Neutrophil (primary cell): ENCODE data around the gene FOXC1.

Experiments used
- H3K27ac ChIP-seq: fragments of 200-600 bp; sonication (generic); 2 replicates; pipeline ENCODE4 v1.5.1; 2016; ENCODE audit warnings: mild to moderate bottlenecking, moderate library complexity
- H3K27me3 ChIP-seq: fragments of 200-600 bp; sonication (generic); 2 replicates; pipeline ENCODE4 v1.6.0; 2016; ENCODE audit warnings: mild to moderate bottlenecking
- H3K36me3 ChIP-seq: fragments of 200-600 bp; sonication (generic); 2 replicates; pipeline ENCODE4 v1.5.1; 2017
- H3K4me1 ChIP-seq, 2 experiments: fragments of 200-600 bp in 1 of 2; sonication (generic) in 1 of 2; 1 replicate in 1 of 2; 2 replicates in 1 of 2; pipeline versions ENCODE4 v1.5.1 to v1.6.1; 2013 to 2016; ENCODE audit warnings: low read depth in 1 of 2, low read length in 1 of 2, mild to moderate bottlenecking in 1 of 2, moderate library complexity in 1 of 2; ENCODE audit not compliant: control insufficient read depth in 1 of 2, insufficient read depth in 1 of 2
- H3K4me3 ChIP-seq, 2 experiments: fragments of 200-600 bp in 1 of 2; sonication (generic) in 1 of 2; 1 replicate in 1 of 2; 2 replicates in 1 of 2; pipeline ENCODE4 v1.5.1; 2013 to 2016; ENCODE audit warnings: low read depth in 1 of 2, low read length in 1 of 2, mild to moderate bottlenecking in 1 of 2, moderate library complexity in 1 of 2
- H3K9me3 ChIP-seq: fragments of 200-600 bp; sonication (generic); 2 replicates; pipeline ENCODE4 v1.5.1; 2016
- TF ChIP-seq, protein P1 (sequence below): fragments of 200-600 bp; sonication (generic); IDR thresholded peaks from 2 replicates; pipeline ENCODE4 v1.5.1; 2016; ENCODE audit warnings: antibody characterized with exemption

The FOXC1 gene

DNA sequence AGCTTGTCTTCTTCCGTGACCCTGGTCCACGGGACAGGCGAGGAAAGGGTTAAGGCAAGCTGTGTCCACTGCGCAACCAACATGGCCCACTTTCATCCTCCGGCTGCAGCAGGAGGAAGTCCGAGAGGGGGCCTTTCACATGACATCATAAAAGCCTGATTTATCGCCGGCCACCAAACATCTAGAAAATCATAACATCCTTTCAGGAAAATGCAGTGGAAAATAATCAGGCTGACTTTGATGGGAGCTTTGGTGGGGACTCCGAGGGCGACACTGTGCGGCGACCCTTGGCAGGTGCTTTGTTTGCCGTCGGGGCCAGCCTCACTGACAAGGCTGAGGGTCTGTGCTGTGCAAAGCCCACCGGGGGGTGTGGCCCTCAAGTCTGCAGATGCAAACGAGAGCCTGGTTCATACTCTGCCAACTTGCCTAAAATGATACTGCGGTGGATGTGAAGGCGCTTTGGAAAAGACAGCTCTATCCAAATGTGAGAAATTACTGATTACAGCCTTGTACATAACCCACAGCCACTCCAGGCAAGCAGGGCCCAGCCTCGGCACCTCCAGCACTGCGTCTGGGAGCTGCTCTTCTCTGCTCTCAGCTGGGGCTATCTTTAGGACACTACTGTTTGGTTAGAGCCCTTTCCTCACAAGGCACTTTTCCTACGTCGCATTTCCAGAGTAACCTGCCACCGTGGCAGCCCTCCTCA is 25.7 kb downstream of the FOXC1 start:
- no peak overlapping the region for H3K27ac ChIP-seq
- TF ChIP-seq, protein P1, sequence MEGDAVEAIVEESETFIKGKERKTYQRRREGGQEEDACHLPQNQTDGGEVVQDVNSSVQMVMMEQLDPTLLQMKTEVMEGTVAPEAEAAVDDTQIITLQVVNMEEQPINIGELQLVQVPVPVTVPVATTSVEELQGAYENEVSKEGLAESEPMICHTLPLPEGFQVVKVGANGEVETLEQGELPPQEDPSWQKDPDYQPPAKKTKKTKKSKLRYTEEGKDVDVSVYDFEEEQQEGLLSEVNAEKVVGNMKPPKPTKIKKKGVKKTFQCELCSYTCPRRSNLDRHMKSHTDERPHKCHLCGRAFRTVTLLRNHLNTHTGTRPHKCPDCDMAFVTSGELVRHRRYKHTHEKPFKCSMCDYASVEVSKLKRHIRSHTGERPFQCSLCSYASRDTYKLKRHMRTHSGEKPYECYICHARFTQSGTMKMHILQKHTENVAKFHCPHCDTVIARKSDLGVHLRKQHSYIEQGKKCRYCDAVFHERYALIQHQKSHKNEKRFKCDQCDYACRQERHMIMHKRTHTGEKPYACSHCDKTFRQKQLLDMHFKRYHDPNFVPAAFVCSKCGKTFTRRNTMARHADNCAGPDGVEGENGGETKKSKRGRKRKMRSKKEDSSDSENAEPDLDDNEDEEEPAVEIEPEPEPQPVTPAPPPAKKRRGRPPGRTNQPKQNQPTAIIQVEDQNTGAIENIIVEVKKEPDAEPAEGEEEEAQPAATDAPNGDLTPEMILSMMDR = no peak
- no peaks in the 10 kb centered on the region for H3K4me1 ChIP-seq
- H3K9me3 ChIP-seq = no peaks in the 10 kb centered on the region
- H3K4me3 ChIP-seq = no peak overlapping the region
- no peaks in the 10 kb centered on the region for H3K36me3 ChIP-seq
- no peaks in the 10 kb centered on the region for H3K27me3 ChIP-seq

DNA sequence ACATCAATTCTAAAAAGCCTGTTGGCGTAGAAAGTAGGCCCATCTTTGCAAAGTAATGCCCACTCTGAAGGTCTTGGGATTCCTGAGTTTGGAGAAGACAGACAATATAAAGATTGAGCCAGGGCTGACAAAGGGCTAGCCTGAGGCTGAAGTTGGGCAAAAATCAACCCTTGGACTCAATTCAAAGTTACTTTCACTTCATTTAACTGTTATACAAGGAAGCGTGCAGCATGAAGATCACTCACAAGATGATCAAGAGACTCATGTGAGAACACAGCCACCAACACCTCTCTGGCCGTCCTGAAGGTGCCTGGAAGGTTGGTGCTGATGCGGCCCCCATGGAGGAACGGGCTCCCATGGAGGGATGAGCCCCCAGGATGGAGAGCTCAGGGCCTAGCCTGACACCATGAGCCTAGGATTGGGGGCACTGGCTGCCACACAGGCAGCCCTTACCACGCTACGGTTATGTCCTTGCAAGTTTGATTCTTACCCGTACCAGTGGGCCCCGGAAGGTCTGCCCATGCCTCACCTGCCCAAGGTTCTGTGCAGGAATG is 26.6 kb downstream of the FOXC1 start:
- no peaks in the 10 kb centered on the region for H3K9me3 ChIP-seq
- H3K36me3 ChIP-seq = no peaks in the 10 kb centered on the region
- H3K4me3 ChIP-seq = no peak overlapping the region
- no peaks in the 10 kb centered on the region for H3K27me3 ChIP-seq
- no peaks in the 10 kb centered on the region for H3K4me1 ChIP-seq
- no peak overlapping the region for H3K27ac ChIP-seq
- TF ChIP-seq, protein P1 = no peak

DNA sequence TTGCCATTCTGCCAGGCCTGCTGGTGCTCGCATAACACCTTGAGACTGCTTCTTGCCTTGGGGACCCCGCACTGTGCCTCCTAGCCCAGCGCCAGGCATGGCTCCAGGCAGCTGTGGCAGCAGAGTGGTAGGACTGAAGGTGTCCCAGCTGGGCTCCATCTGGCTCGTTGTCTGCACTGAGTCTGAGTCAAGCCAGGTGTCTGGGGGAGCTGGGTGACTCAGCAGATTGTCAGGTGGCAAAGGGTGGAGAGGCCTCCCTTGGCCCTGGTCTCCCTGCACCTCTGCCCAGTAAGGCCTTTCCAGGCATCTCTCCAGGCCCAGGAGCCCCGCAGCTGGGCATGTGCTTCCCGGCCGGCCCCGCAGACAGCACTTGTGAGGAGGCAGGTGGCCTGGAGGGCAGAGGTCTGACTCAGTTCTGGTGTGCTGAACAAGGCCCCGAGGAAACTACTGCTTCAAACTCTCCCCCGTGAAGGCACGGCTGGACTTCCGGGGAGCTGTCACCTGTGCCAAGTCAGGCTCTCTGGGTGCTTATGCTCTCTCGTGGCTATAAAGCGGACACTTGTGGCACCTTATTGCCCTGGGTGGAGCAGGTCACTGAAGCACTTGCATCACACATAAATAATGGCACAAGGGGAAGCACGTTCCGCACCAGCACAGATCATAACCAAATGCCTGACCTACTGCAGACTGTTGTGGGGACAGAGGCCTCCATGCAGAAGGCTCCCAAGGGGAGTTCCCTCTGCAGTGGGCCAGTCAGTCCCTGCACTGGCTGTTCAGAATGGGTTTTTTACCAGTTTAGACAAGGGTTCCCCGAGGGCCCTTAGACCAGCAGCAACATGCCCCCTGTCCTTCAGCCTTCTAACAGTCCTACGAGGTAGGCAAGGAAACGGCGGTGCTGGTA is 27.5 kb downstream of the FOXC1 start:
- Histone ChIP-seq H3K36me3 (no peaks in the 10 kb centered on the region), H3K4me1 (no peaks in the 10 kb centered on the region), H3K4me3 (no peak overlapping the region), H3K27me3 (no peaks in the 10 kb centered on the region), H3K9me3 (no peaks in the 10 kb centered on the region), H3K27ac (no peak overlapping the region)
- TF ChIP-seq, protein P1 = no peak

DNA sequence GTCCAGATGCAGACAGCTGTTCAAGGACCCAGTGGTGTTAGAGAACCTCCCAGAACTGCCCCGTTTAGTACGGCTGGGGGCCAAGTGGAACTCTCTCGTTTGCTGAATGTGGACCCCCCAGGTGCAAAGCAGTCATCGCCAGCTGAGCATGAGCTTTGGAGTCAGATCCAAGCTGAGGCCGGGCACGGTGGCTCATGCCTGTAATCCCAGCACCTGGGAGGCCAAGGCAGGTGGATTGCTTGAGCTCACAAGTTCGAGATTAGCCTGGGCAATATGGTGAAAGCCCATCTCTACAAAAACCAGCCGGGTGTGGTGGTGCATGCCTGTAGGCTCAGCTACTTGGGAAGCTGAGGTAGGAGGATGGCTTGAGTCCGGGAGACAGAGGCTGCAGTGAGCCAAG is 29.7 kb downstream of the FOXC1 start:
- Histone ChIP-seq H3K9me3 (no peaks in the 10 kb centered on the region), H3K4me1 (no peaks in the 10 kb centered on the region), H3K27ac (no peak overlapping the region), H3K27me3 (no peaks in the 10 kb centered on the region), H3K36me3 (no peaks in the 10 kb centered on the region), H3K4me3 (no peak overlapping the region)
- TF ChIP-seq, protein P1 = no peak

DNA sequence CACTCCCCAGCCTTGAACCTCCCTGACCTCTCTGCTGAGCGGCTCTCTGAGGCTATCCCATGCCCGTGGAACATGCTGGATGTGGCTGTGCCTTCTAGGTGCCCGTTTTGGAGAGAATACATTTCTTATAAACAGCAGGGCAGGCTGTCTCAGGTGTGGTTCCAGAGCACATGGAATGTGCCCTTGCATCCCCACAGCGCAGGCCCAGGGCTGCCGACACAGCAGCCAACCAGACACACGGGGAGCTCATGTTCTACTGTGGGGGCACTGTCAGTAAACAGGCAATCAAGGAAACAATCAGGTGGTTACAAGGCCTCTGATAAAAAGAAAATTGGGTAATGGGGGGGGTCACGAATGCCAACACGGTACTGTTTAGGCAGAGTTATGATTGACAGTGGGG is 30.8 kb downstream of the FOXC1 start:
- H3K27me3 ChIP-seq = no peaks in the 10 kb centered on the region
- H3K36me3 ChIP-seq = no peaks in the 10 kb centered on the region
- H3K4me1 ChIP-seq = no peaks in the 10 kb centered on the region
- H3K9me3 ChIP-seq = no peaks in the 10 kb centered on the region
- H3K4me3 ChIP-seq = no peak overlapping the region
- TF ChIP-seq, protein P1 = no peak
- H3K27ac ChIP-seq = no peak overlapping the region
